SK-N-SH (cell line): ENCODE measurements around the gene IFT27. TPM values are rescaled to one million over a fixed set of nuclear protein-coding genes. Genes with fewer than 3 reads are reported as not detected.

ENCODE experiments used
- CTCF ChIA-PET: fragments of 300-600, 350-600 bp; formaldehyde crosslinking; extraction: SDS; loops from one replicate; lab custom pipeline; 2021; lab: Yijun Ruan, JAX
- POLR2A ChIA-PET: fragments of 350-600 bp; sonication (Branson Sonifier 250); formaldehyde crosslinking; extraction: SDS; loops from one replicate; lab custom pipeline; 2020; ENCODE audit warnings: antibody characterized with exemption, inconsistent platforms; lab: Yijun Ruan, JAX
- DNase-seq: peaks from one replicate; pipeline ENCODE4 v3.0.0; 2012
- H2AFZ ChIP-seq: fragments of 200-600 bp; sonication (generic); 2 replicates; pipeline ENCODE4 v1.8.1; 2016; ENCODE audit warnings: antibody characterized with exemption, mild to moderate bottlenecking, low read depth
- H3F3A ChIP-seq: fragments of 200-600 bp; sonication (generic); replicated peaks from 2 replicates; pipeline ENCODE3; 2016; ENCODE audit warnings: antibody characterized with exemption, mild to moderate bottlenecking; ENCODE audit not compliant: insufficient read depth
- H3K27ac ChIP-seq, 2 experiments: fragments of 200-500 bp in 1 of 2; fragments of 200-600 bp in 1 of 2; sonication (Bioruptor generic) in 1 of 2; sonication (generic), shearing (Covaris generic) in 1 of 2; 2 replicates each; pipeline versions ENCODE4 v1.5.1 to v1.6.1; 2014 to 2016; ENCODE audit warnings: low read depth in 2 of 2, inconsistent platforms in 1 of 2, low read length in 1 of 2, mild to moderate bottlenecking in 1 of 2, mixed read lengths in 1 of 2
- H3K27me3 ChIP-seq: fragments of 200-600 bp; sonication (generic), shearing (Covaris generic); 2 replicates; pipeline ENCODE4 v1.6.1; 2016; ENCODE audit warnings: mixed run types; ENCODE audit not compliant: insufficient read depth
- H3K36me3 ChIP-seq, 2 experiments: fragments of 200-500 bp in 1 of 2; fragments of 200-600 bp in 1 of 2; sonication (Bioruptor generic) in 1 of 2; sonication (generic) in 1 of 2; replicated peaks in 1 of 2; 2 replicates each; pipeline versions ENCODE3 to v1.5.1; 2014 to 2016; ENCODE audit warnings: low read length in 1 of 2, mild to moderate bottlenecking in 1 of 2; ENCODE audit not compliant: insufficient read depth in 2 of 2, control insufficient read depth in 1 of 2
- H3K4me1 ChIP-seq, 2 experiments: fragments of 200-500 bp in 1 of 2; fragments of 200-600 bp in 1 of 2; sonication (Bioruptor generic) in 1 of 2; sonication (generic), shearing (Covaris generic) in 1 of 2; 2 replicates each; pipeline versions ENCODE4 v1.5.1 to v1.6.1; 2014 to 2016; ENCODE audit warnings: low read depth in 1 of 2, low read length in 1 of 2, mixed run types in 1 of 2; ENCODE audit not compliant: insufficient read depth in 2 of 2, control insufficient read depth in 1 of 2
- H3K4me2 ChIP-seq: fragments of 200-600 bp; sonication (generic), shearing (Covaris generic); 2 replicates; pipeline ENCODE4 v1.6.1; 2017; ENCODE audit warnings: mixed run types
- H3K4me3 ChIP-seq, 2 experiments: fragments of 200-500 bp in 1 of 2; fragments of 200-600 bp in 1 of 2; sonication (Bioruptor generic) in 1 of 2; sonication (generic), shearing (Covaris generic) in 1 of 2; 2 replicates each; pipeline versions ENCODE4 v1.5.1 to v1.8.1; 2014 to 2016; ENCODE audit warnings: low read depth in 2 of 2, inconsistent platforms in 1 of 2, low read length in 1 of 2, mild to moderate bottlenecking in 1 of 2, mixed read lengths in 1 of 2, moderate library complexity in 1 of 2
- H3K79me2 ChIP-seq: fragments of 200-600 bp; sonication (generic); 2 replicates; pipeline ENCODE4 v1.8.1; 2017; ENCODE audit warnings: mild to moderate bottlenecking; ENCODE audit not compliant: insufficient read depth
- H3K9ac ChIP-seq: fragments of 200-600 bp; sonication (generic); 2 replicates; pipeline ENCODE4 v1.6.1; 2017; ENCODE audit warnings: mixed run types
- H3K9me2 ChIP-seq: fragments of 200-600 bp; sonication (generic); 2 replicates; pipeline ENCODE4 v1.6.1; 2017; ENCODE audit warnings: mixed run types
- H3K9me3 ChIP-seq: fragments of 200-600 bp; sonication (generic); 2 replicates; pipeline ENCODE4 v1.6.1; 2017; ENCODE audit warnings: mixed run types, mild to moderate bottlenecking, moderate library complexity
- H4K20me1 ChIP-seq: fragments of 200-600 bp; sonication (generic); 2 replicates; pipeline ENCODE4 v1.6.1; 2017; ENCODE audit warnings: mild to moderate bottlenecking, mixed run types; ENCODE audit not compliant: insufficient read depth
- CHD2 ChIP-seq: fragments of 150-350 bp; IDR thresholded peaks from 2 replicates; pipeline ENCODE4 v1.6.1; 2018; ENCODE audit warnings: low read length; ENCODE audit not compliant: partially characterized antibody
- ELF1 ChIP-seq: IDR thresholded peaks from 2 replicates; pipeline ENCODE4 v1.4.0; 2012
- EP300 ChIP-seq, 2 experiments: IDR thresholded peaks; 2 replicates each; pipeline versions ENCODE4 v1.4.0 to v1.6.1; 2012; ENCODE audit warnings: borderline replicate concordance in 1 of 2, low read depth in 1 of 2, low read length in 1 of 2
- FOSL2 ChIP-seq: IDR thresholded peaks from 2 replicates; pipeline ENCODE4 v1.4.0; 2012; ENCODE audit warnings: low read depth, mild to moderate bottlenecking, moderate library complexity, borderline replicate concordance
- FOXJ3 ChIP-seq: sonication (generic); formaldehyde crosslinking; IDR thresholded peaks from 2 replicates; pipeline ENCODE4 v1.5.1; 2020; ENCODE audit warnings: mild to moderate bottlenecking, missing genetic modification reagents
- FOXM1 ChIP-seq: IDR thresholded peaks from 2 replicates; pipeline ENCODE4 v1.4.0; 2012; ENCODE audit warnings: low read depth, mild to moderate bottlenecking
- JUND ChIP-seq: IDR thresholded peaks from 2 replicates; pipeline ENCODE4 v1.4.0; 2012
- MAX ChIP-seq: IDR thresholded peaks from 2 replicates; pipeline ENCODE4 v1.4.0; 2012; ENCODE audit warnings: low read depth
- MXI1 ChIP-seq: IDR thresholded peaks from 2 replicates; pipeline ENCODE4 v1.6.1; 2012; ENCODE audit warnings: mild to moderate bottlenecking, low read depth, low read length, improper control_type of control experiment
- NRF1 ChIP-seq: IDR thresholded peaks from 2 replicates; pipeline ENCODE4 v1.6.1; 2012; ENCODE audit warnings: low read depth, mild to moderate bottlenecking, low read length
- PBX3 ChIP-seq: IDR thresholded peaks from 2 replicates; pipeline ENCODE4; 2012
- POLR2AphosphoS5 ChIP-seq: IDR thresholded peaks from 2 replicates; pipeline ENCODE4 v1.6.1; 2012; ENCODE audit warnings: low read depth, low read length
- REST ChIP-seq: IDR thresholded peaks from 2 replicates; pipeline ENCODE4 v1.6.1; 2012; ENCODE audit warnings: mild to moderate bottlenecking, low read depth, low read length, moderate library complexity
- RFX5 ChIP-seq: IDR thresholded peaks from 2 replicates; pipeline ENCODE4 v1.6.1; 2012; ENCODE audit warnings: mild to moderate bottlenecking, improper control_type of control experiment, low read length
- TAF1 ChIP-seq: IDR thresholded peaks from 2 replicates; pipeline ENCODE4 v1.6.1; 2012; ENCODE audit warnings: low read depth, mild to moderate bottlenecking, low read length, moderate library complexity, borderline replicate concordance
- TCF12 ChIP-seq: IDR thresholded peaks from 2 replicates; pipeline ENCODE4 v1.4.0; 2012
- TEAD4 ChIP-seq: IDR thresholded peaks from 2 replicates; pipeline ENCODE4 v1.4.0; 2012; ENCODE audit warnings: mild to moderate bottlenecking, borderline replicate concordance; ENCODE audit not compliant: insufficient read depth
- USF1 ChIP-seq: IDR thresholded peaks from 2 replicates; pipeline ENCODE4 v1.4.0; 2012; ENCODE audit warnings: low read depth, borderline replicate concordance
- YY1 ChIP-seq: IDR thresholded peaks from 2 replicates; pipeline ENCODE4 v1.4.0; 2012; ENCODE audit warnings: low read depth, mild to moderate bottlenecking
- WGBS: methylation state at CpG from one replicate; pipeline ENCODE4 v1.1.6; 2017; ENCODE audit warnings: low lambda C conversion rate; 5-methylcytosine and 5-hydroxymethylcytosine counted together
- polyA plus RNA-seq, 3 experiments: library from polyadenylated mRNA; depleted of rRNA; stranded (reverse); fragments of >200 nt; gene quantifications; 2 replicates each; pipeline ENCODE4 v1.2.3, GENCODE V29; 2012

Gene IFT27
- polyA plus RNA-seq, 1 of the 3 experiments (the other 2 are of a cell fraction): 29.4 TPM

GRCh38 chr22:36746375-36746970 lies 29.4 kb downstream of the IFT27 start:
- TF ChIP-seq CHD2 (no peak), FOSL2 (no peak), RFX5 (no peak), PBX3 (no peak), YY1 (no peak), NRF1 (no peak), TCF12 (no peak), FOXJ3 (no peak), EP300 (IDR thresholded peaks at IDR 0.05; ENCODE audit: borderline replicate concordance in 1 of 2, low read depth in 1 of 2, low read length in 1 of 2) (no peak), MXI1 (no peak), USF1 (no peak)
- WGBS: 43% methylated on average over 8 of the region's 11 CpGs
- Histone ChIP-seq H3K4me2 (no peak overlapping the region), H3K9me3 (no peaks in the 10 kb centered on the region), H3K79me2 (no peaks in the 10 kb centered on the region), H4K20me1 (no peaks in the 10 kb centered on the region), H3K4me3 (no peak overlapping the region), H2AFZ (no peak overlapping the region), H3K9me2 (no peaks in the 10 kb centered on the region), H3K36me3 (no peaks in the 10 kb centered on the region), H3K4me1 (peaks cover 0 to 11% of the 10 kb centered on the region in 2 experiments; a peak in 1 of 4 replicates), H3F3A (no peaks in the 10 kb centered on the region), H3K27me3 (0 out of 2 replicates have a peak, but pooled peaks cover 5% of the 10 kb centered on the region), H3K9ac (no peak overlapping the region), H3K27ac (no peak overlapping the region)
- ChIA-PET CTCF (interaction anchor here (1.2 to 6.1 kb wide), 2 partner anchors 10 to 181 kb away, joined by 3 to 52 read pairs; no protein-coding TSS in a partner anchor), POLR2A (no interaction called here)
- DNase-seq: no peak

- H3K9ac ChIP-seq: no peak overlapping the region
- peaks cover 0 to 11% of the 10 kb centered on the region in 2 experiments; a peak in 1 of 4 replicates for H3K4me1 ChIP-seq
- H3K4me2 ChIP-seq: no peak overlapping the region
- no peaks in the 10 kb centered on the region for H3K9me3 ChIP-seq
- H3K79me2 ChIP-seq: no peaks in the 10 kb centered on the region
- no peaks in the 10 kb centered on the region for H3K36me3 ChIP-seq
- no peaks in the 10 kb centered on the region for H3F3A ChIP-seq
- H2AFZ ChIP-seq: no peak overlapping the region
- ChIA-PET POLR2A (no interaction called here), CTCF (interaction anchor here (6.1 kb wide), 1 partner anchor 11 kb away, joined by 52 read pairs; no protein-coding TSS in a partner anchor)
- 74% methylated on average over 3 of the region's 8 CpGs for WGBS
- H3K4me3 ChIP-seq: no peak overlapping the region
- no peaks in the 10 kb centered on the region for H3K9me2 ChIP-seq
- no peak overlapping the region for H3K27ac ChIP-seq
- H4K20me1 ChIP-seq: no peaks in the 10 kb centered on the region
- TF ChIP-seq JUND (no peak), USF1 (no peak), FOXM1 (no peak), REST (no peak), TEAD4 (no peak), CHD2 (no peak), YY1 (no peak), POLR2AphosphoS5 (no peak), MXI1 (no peak), RFX5 (no peak), MAX (no peak), TAF1 (no peak), ELF1 (no peak)
- H3K27me3 ChIP-seq: 0 out of 2 replicates have a peak, but pooled peaks cover 5% of the 10 kb centered on the region
- no peak for DNase-seq
Observed at GRCh38 chr22:36745301-36745995, 30.5 kb downstream of the IFT27 start.
